ENCODE data around the gene NBEA.
A peak's percentile ranks its signal among the peaks of the same experiment; 100 is the strongest.

NBEA gene

DNA sequence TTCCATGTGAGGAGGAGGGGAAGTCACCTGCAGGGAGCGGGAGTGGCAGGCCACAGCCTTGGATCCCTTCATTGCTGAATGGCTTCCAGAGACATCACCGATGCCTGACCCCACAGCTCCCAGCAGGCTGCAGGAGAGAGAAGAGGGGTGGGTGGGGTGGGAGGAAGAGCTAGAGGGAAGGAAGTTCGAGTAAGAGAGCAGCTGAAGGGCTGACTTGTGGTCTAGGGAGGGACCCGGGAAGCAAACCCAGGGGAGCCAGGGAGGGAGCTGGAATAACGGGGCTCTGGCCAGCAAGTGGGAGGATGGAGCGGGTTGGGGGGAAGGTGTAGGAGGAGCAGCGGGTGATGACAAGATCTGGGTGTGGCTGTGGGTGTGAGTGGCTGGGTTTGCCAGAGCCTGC, 764.2 kb downstream of the NBEA start:
- no peak for DNase-seq (ENCODE audit: low read depth)

DNA sequence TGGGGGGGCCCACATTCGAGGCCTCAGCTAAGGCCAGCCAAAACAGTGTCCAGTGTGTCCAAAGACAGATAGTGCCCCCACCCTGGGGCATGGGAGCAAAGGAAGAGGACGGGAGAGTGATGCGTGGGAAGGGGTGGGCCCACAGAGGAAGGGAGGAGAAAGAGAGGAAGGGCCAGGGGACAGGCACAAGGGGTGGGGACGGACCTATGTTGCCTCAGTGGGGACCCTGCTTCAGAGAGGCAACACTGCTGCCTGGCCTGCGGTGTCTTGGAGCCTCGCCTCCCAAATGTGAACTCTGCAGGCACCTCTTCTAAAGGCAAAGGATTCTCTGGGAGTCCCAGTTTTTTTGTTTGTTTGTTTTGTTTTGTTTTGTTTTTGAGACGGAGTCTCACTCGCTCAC, 764.7 kb downstream of the NBEA start:
- no peak for DNase-seq (ENCODE audit: low read depth)

DNA sequence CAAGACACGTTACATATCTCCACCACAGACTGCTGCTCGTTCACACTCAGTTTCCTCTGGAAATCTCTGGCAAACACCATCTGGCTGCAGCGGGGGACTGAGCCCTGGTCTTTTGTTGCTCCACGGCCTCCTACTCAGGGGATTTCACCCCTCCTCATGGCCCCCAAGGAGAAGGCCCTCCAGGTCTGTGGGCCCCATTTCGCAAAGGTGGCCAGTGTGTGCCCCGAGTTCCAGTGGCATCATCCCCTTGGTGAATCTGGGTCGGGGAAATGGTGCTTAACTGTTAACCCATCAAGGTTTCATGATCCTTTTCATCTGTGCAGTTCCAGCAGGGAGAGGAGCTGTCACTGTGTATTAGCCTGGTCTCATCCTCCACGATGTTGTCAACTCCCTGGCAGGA, 769.8 kb downstream of the NBEA start:
- DNase-seq (ENCODE audit: low read depth): no peak

GRCh38 chr13:35712907-35713761, 771.1 kb downstream of the NBEA start:
- no peak for DNase-seq (ENCODE audit: low read depth)

- no peak for DNase-seq (ENCODE audit: low read depth)
These were observed 772.1 kb downstream of the NBEA start for GRCh38 chr13:35714121-35714520.

DNA sequence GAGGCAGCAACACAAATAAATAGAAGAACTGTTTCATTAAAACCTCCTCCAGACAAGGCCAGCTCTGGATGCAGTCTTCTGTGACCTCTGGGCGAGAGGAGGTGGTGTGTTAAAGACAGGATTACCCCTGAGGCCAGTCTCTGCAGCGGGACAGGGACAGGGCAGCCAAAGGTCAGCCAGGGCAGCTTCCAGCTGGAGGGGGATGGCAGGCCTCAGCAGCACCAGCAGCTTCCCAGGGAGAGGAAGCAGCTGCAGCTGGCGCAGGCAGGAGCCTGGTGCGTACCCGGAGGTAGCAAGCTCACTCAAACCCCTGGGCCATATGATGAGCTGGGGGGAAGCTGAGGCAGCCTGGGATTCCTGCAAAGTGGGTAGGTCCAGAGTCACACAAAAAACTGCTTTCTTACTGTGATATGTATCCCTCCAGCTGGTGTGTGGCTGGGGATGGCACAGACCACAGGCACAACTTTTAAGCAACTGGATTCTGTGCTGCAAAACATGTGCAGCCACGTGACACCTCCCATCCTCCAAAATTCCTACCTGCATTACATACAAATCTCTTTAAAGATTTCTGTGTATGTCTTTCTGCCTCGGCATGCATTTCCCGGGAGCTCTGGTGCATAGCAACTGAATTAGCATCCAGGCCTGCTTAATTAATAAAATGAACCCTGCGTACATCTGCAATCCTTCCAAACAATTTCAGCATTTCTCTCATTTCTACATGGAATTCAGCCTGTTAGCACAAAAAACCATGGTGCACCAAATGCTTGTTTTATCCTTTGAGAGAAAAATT, 772.7 kb downstream of the NBEA start:
- no peak for DNase-seq (ENCODE audit: low read depth)

- no peak for DNase-seq (ENCODE audit: low read depth)
These were observed 774.1 kb downstream of the NBEA start for GRCh38 chr13:35716186-35716585.

- no peak for DNase-seq (ENCODE audit: low read depth)
These were observed 774.7 kb downstream of the NBEA start for GRCh38 chr13:35716729-35717128.

DNA sequence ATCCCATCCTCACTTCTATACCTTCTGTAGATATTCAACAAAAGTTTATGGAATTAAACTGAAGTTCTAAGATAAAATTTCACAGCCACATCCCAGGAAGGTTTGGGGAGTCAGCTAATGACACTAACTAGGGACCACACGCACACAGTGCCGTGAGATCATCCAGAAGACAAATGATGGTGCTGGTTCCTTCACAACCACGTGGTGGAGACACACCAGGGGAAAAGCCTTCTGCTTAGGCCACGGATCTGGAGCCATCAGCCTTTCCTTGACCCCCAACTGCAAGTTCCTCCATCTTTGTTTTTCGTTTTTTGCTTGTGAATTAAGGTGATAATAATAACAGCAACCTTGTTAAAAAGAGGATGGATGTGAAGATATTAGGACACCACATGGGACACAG, 776.0 kb downstream of the NBEA start:
- DNase-seq (ENCODE audit: low read depth): no peak

GRCh38 chr13:35720290-35720689, 778.2 kb downstream of the NBEA start:
- no peak for DNase-seq (ENCODE audit: low read depth)

GRCh38 chr13:35720690-35721554, 778.9 kb downstream of the NBEA start:
- DNase-seq (ENCODE audit: low read depth): peak; percentile 5

Measured in stimulated activated CD8-positive, alpha-beta memory T cell treated with anti-CD3 and anti-CD28 coated beads, Interleukin-15, amount 100 ng/mL, for 24 hours (primary cell).